Thoracic aorta (tissue), 2 donors: Measurements from ENCODE around the gene CORO6. TPM values are rescaled to one million over a fixed set of nuclear protein-coding genes. Genes with fewer than 3 reads are reported as not detected.

Source experiments
- ATAC-seq: fragments of 150-250 bp; one replicate; pipeline ENCODE4 v1.8.0; 2017; ENCODE audit warnings: low read depth; ENCODE audit not compliant: insufficient number of reproducible peaks, low FRiP score
- DNase-seq: peaks from one replicate; pipeline ENCODE4 v3.0.0-alpha.2; 2020; ENCODE audit warnings: low spot score
- H3K27ac ChIP-seq, 2 donors: fragments of 200-600 bp; sonication (generic); 1 replicate in 1 of 2; 2 replicates in 1 of 2; pipeline ENCODE4 v1.5.1; 2016; ENCODE audit warnings: mild to moderate bottlenecking in 2 of 2, moderate library complexity in 2 of 2
- H3K27me3 ChIP-seq: fragments of 200-600 bp; sonication (generic); replicated peaks from 2 replicates; pipeline ENCODE4 v1.6.0; 2016; ENCODE audit warnings: mild to moderate bottlenecking; ENCODE audit not compliant: insufficient read depth
- H3K36me3 ChIP-seq: fragments of 200-600 bp; sonication (generic); one replicate; pipeline ENCODE4 v1.5.1; 2016
- H3K4me1 ChIP-seq, 2 donors: fragments of 200-600 bp; sonication (generic); 1 replicate in 1 of 2; 2 replicates in 1 of 2; pipeline versions ENCODE4 v1.5.1 to v1.6.0; 2016; ENCODE audit warnings: low read depth in 2 of 2, mild to moderate bottlenecking in 1 of 2; ENCODE audit not compliant: control insufficient read depth in 1 of 2
- H3K4me3 ChIP-seq: fragments of 200-600 bp; sonication (generic); 2 replicates; pipeline ENCODE4 v1.5.1; 2016; ENCODE audit warnings: mild to moderate bottlenecking
- H3K9me3 ChIP-seq: fragments of 200-600 bp; sonication (generic); 2 replicates; pipeline ENCODE4 v1.5.1; 2016
- total RNA-seq, 2 donors: library from RNA; depleted of rRNA; stranded (reverse); fragments of >200 nt; gene quantifications; one replicate each; pipeline versions ENCODE4 v1.1.0 to v1.2.3, GENCODE V29; 2016
- TF ChIP-seq, protein P1 (sequence below): fragments of 200-600 bp; sonication (generic); IDR thresholded peaks from one replicate; pipeline ENCODE4 v1.5.1; 2019; ENCODE audit warnings: antibody characterized with exemption

Gene CORO6
- total RNA-seq, 2 donors from 2014 or later: 35.5 to 55.0 TPM

GRCh38 chr17:29610395-29610794 lies 12.3 kb downstream of the CORO6 start:
- Histone ChIP-seq H3K27ac (no peak overlapping the region), H3K4me3 (no peak overlapping the region), H3K9me3 (no peaks in the 10 kb centered on the region), H3K4me1 (peaks cover 14 to 26% of the 10 kb centered on the region in 2 donors), H3K27me3 (no peaks in the 10 kb centered on the region), H3K36me3 (no peaks in the 10 kb centered on the region)
- no peak for ATAC-seq
- TF ChIP-seq, protein P1, sequence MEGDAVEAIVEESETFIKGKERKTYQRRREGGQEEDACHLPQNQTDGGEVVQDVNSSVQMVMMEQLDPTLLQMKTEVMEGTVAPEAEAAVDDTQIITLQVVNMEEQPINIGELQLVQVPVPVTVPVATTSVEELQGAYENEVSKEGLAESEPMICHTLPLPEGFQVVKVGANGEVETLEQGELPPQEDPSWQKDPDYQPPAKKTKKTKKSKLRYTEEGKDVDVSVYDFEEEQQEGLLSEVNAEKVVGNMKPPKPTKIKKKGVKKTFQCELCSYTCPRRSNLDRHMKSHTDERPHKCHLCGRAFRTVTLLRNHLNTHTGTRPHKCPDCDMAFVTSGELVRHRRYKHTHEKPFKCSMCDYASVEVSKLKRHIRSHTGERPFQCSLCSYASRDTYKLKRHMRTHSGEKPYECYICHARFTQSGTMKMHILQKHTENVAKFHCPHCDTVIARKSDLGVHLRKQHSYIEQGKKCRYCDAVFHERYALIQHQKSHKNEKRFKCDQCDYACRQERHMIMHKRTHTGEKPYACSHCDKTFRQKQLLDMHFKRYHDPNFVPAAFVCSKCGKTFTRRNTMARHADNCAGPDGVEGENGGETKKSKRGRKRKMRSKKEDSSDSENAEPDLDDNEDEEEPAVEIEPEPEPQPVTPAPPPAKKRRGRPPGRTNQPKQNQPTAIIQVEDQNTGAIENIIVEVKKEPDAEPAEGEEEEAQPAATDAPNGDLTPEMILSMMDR: no peak
- DNase-seq: no peak

- H3K9me3 ChIP-seq: no peaks in the 10 kb centered on the region
- no peaks in the 10 kb centered on the region for H3K27me3 ChIP-seq
- ATAC-seq: no peak
- no peaks in the 10 kb centered on the region for H3K36me3 ChIP-seq
- TF ChIP-seq, protein P1: no peak
- no peak overlapping the region for H3K27ac ChIP-seq
- H3K4me3 ChIP-seq: no peak overlapping the region
- peaks cover 5 to 12% of the 10 kb centered on the region in 2 donors for H3K4me1 ChIP-seq
- DNase-seq: no peak
These were observed 13.7 kb downstream of the CORO6 start for GRCh38 chr17:29608986-29609385.

DNA sequence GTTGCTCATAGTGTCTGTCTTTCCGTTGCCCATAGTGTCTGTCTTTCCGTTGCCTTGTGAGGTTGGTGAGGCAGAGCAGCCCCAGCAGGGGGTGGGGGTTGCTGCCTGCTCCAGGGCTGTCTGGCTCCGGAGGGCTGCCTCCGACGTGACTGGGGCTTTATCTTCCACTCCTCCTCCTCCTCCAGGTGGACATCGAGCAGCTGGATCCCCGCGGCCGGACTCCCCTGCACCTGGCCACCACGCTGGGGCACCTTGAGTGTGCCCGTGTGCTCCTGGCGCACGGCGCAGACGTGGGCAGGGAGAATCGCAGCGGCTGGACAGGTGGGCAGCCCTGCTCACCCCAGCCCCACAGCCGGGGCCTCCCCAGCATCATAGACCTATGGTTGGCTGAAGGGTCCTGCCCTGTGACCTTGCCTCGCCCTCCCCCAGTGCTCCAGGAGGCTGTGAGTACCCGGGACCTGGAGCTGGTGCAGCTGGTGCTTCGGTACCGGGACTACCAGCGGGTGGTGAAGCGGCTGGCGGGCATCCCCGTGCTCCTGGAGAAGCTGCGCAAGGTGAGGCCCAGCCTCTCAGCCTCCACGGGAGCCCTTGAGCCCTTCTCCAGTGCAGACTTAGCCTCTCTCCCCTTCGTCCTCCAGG lies 15.0 kb downstream of the CORO6 start:
- no peak overlapping the region for H3K4me3 ChIP-seq
- H3K9me3 ChIP-seq: no peaks in the 10 kb centered on the region
- H3K27ac ChIP-seq: no peak overlapping the region
- no peaks in the 10 kb centered on the region for H3K36me3 ChIP-seq
- ATAC-seq (no peak), DNase-seq (no peak)
- H3K4me1 ChIP-seq: no peaks in the 10 kb centered on the region
- TF ChIP-seq, protein P1: no peak
- no peaks in the 10 kb centered on the region for H3K27me3 ChIP-seq

DNA sequence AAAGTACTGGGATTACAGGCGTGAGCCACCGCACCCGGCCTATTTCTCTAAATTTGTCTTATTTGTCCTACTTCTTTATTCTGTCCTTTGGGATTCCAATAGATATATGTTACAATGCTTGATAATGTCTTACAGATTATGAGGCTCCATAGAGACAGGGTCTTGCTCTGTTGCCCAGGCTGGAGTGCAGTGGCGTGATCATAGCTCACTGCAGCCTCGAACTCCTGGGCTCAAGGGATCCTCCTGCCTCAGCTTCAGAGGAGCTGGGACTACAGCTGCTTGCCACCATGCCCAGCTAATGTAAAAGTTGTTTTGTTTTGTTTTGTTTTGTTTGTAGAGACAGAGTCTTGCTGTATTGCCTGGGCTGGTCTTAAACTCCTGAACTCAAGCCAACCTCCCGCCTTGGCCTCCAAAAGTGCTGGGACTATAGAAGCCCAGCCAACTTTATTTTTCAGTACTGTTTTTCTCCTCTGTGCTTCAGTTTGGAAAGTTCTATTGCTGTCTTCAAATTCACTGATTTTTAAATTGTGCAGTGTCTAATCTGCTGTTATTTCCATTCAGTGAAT lies 19.5 kb downstream of the CORO6 start:
- DNase-seq: no peak
- Histone ChIP-seq H3K36me3 (no peaks in the 10 kb centered on the region), H3K27ac (no peak overlapping the region), H3K27me3 (no peaks in the 10 kb centered on the region), H3K4me1 (no peaks in the 10 kb centered on the region), H3K9me3 (no peaks in the 10 kb centered on the region), H3K4me3 (no peak overlapping the region)
- no peak for ATAC-seq
- TF ChIP-seq, protein P1: no peak

GRCh38 chr17:29597361-29598172 lies 25.1 kb downstream of the CORO6 start:
- ATAC-seq (no peak), DNase-seq (no peak)
- no peaks in the 10 kb centered on the region for H3K27me3 ChIP-seq
- TF ChIP-seq, protein P1: no peak
- H3K36me3 ChIP-seq: no peaks in the 10 kb centered on the region
- peaks cover 9 to 18% of the 10 kb centered on the region in 2 donors for H3K4me1 ChIP-seq
- no peak overlapping the region for H3K27ac ChIP-seq
- no peak overlapping the region for H3K4me3 ChIP-seq
- no peaks in the 10 kb centered on the region for H3K9me3 ChIP-seq
